ENCODE measurements around the gene LAMA4. TPM values are rescaled to one million over a fixed set of nuclear protein-coding genes. Genes with fewer than 3 reads are reported as not detected.

The LAMA4 gene
- total RNA-seq, 4 donors from 2014 or later, result 212 to 265 (median 238) TPM

DNA sequence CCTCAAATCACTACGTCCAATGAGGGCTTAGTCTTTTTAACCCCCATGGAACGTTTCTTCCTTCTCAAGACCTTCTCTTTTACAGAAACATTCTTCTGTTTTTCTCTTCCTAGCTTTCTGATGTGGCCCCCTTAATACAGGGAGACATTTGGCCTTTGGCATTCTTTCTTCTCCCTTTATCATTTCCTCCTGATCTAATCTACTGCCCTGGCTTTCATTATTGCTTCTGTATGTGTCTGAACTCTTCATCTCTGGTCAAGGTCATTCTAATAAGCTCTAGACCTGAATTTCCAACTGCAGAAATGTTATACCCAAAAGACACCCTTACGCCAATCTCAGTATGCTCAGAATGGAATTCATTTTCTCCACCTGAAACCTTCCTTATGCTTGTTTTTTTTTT lies 18.4 kb upstream of the LAMA4 start:
- TF ChIP-seq, protein P1, sequence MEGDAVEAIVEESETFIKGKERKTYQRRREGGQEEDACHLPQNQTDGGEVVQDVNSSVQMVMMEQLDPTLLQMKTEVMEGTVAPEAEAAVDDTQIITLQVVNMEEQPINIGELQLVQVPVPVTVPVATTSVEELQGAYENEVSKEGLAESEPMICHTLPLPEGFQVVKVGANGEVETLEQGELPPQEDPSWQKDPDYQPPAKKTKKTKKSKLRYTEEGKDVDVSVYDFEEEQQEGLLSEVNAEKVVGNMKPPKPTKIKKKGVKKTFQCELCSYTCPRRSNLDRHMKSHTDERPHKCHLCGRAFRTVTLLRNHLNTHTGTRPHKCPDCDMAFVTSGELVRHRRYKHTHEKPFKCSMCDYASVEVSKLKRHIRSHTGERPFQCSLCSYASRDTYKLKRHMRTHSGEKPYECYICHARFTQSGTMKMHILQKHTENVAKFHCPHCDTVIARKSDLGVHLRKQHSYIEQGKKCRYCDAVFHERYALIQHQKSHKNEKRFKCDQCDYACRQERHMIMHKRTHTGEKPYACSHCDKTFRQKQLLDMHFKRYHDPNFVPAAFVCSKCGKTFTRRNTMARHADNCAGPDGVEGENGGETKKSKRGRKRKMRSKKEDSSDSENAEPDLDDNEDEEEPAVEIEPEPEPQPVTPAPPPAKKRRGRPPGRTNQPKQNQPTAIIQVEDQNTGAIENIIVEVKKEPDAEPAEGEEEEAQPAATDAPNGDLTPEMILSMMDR (IDR thresholded peaks at IDR 0.05; ENCODE audit: low read depth), result no peak

DNA sequence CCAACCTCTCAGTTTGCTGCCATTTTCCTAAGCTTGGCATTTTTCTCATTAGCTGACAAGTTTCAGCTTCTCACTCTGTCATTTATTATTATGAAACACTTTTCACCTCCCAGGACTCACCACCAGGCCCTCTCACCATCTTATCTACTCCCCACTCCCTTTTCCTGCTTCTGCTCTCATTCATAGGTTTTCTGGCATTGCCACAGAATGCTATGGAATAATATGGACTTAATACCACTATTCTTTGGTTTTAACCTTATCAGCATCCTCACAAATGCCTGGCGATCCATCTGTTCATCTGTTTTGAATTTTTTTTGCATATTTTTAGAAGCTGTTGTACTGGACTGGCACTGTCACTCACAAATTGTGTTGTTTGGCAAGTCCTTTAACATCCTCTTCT lies 16.4 kb upstream of the LAMA4 start:
- TF ChIP-seq, protein P1 (IDR thresholded peaks at IDR 0.05; ENCODE audit: low read depth), result no peak

DNA sequence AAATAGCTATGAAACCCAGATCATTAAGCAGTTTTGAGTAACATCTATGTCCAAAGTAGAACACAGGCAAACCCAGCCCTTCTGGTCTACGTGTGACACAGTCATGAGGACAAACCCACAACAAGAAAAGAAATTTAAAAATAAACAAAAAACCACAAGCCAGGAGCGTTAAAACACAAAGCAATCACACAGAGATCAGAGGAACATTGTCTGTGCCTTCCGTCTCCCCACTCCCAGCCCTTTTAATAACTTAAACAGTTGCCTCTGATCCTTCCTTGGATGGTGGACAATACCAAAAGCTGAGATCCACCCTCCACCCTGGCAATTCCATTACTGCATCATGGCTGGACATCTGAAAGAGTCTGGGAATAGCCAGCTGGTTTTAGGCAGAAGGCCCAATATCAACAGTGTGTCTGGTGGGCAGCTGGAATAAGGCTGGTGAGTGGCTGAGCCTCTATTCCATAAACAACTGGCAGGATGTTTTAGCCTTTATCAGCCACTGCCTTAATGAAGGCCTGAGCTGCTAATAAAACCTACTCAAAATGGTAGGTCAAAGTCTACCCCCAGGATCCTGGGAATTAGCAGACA lies 15.7 kb upstream of the LAMA4 start:
- TF ChIP-seq, protein P1 (IDR thresholded peaks at IDR 0.05; ENCODE audit: low read depth), result no peak

DNA sequence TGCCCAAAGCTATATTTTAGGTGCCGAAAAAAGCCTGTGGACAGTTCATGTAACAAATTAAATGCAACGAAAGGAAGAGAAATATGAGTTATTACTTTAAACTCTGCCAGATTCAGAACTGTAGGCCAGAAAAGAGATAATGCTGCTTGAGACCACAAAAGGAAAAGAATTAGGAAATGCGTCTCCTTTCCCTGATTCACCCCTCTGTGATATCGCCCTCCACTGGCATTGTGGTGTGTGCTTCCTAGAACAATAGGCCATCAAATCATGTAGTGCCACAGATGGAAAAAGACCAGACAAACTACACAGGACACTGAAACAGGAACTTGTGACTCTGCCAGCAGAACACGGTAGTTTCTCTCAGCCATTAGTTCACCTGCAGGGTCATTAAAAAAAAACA lies 14.7 kb upstream of the LAMA4 start:
- TF ChIP-seq, protein P1 (IDR thresholded peaks at IDR 0.05; ENCODE audit: low read depth), result no peak

DNA sequence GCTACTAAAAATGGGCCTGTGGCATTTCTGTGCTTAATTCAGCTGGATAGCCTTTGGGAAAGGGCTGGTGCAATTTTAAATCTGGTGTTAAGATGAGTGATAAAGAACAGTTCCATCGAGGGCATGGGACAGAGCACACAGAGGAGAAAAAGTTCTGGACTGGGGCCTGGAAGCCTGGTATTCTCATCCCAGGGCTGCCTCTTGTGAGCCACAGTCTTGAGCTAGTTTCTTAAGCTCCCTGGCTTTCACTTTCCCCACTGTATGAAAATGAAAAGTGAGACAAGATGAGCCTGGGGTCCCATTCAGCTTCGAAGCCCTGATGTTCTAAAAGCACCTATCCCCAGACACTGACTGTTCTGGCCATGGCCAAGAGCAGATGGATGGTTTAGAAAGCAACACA lies 14.3 kb upstream of the LAMA4 start:
- TF ChIP-seq, protein P1 (IDR thresholded peaks at IDR 0.05; ENCODE audit: low read depth), result no peak

DNA sequence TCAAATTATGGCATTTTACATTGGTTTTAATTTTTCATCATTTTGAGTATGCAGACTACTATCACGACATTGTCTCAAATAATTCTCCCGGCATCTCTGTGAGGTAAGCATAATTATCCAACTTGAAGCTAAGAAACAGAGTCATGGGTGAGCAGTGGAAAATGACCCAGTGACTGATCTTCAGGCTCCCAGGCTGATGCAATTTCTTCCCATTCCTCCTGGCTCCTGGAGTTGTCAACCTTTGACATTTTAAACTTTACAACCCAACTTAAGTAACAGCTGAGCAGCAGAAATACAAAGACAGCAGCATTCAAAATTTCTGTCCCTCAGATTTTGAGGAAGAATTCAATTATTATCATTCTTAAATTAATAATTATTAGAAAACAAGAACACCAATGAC lies 13.7 kb upstream of the LAMA4 start:
- TF ChIP-seq, protein P1 (IDR thresholded peaks at IDR 0.05; ENCODE audit: low read depth), result no peak

DNA sequence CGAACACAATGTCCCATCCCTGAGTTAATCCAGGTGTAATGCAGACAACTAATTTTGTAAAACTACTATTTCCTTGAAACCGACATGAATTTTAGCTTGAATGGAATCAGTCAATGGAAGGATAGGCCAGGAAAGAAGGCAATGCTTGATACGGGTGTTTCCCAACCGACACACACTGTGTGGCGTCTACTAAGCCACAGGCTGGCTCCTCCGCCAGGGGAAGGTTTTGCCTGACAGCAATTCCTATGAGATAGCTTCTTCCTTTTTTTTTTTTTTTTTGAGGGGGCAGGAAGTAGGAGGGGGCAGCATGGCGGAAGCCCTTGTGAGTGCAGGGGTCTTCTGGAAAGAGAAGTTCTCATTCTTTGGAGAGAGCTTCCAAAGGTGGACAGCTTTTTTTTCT lies 12.0 kb upstream of the LAMA4 start:
- TF ChIP-seq, protein P1 (IDR thresholded peaks at IDR 0.05; ENCODE audit: low read depth), result no peak
